Measurements from ENCODE around the gene CEP85.

The CEP85 gene

DNA sequence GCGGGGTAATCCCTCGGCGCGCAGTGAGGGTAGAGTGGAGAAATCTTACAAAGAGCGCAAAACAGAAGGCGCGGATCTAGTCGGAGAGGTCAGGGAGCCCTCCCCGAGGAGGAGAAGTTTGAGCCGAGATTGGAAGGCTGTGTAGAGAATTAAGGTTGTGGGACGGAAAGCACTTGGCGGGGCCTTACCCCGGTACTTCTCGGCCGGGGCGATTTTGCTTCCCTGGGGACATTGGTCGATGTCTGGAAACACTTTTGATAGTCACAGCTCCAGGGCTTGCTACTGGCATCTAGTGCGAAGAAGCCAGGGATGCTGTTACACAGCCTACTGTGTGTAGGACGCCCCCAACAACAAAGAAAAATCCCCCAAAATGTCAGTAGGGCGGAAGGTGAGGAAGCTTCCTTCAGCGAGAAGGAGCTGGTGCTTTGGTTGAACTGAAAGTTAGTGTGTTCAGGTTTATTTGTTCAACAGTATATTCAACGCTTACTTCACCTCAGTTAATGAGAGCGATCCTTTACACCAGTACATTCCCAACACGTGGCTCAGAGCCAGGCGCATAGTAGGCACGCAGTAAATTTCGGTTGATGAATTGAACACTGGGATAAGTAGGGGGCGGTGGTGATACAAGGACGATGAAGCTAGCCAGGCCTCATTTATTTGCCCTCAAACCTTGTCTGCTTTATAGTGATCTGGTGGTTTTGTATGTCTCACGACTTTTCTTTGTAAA lies 807 bp downstream of the CEP85 start:
- no peaks in the 10 kb centered on the region for H3K36me3 ChIP-seq (ENCODE audit: control insufficient read depth, insufficient read depth, low read length)
- peak overlapping the region; percentile 97 for H3K9ac ChIP-seq (ENCODE audit: low read length)
- H3K27ac ChIP-seq (ENCODE audit: low read depth, low read length) = peak overlapping the region; percentile 94
- H3K27me3 ChIP-seq (ENCODE audit: control insufficient read depth, insufficient read depth, low read length) = no peaks in the 10 kb centered on the region
- H3K4me1 ChIP-seq (ENCODE audit: control insufficient read depth, insufficient read depth, low read length) = peaks cover 3% of the 10 kb centered on the region
- H3K4me3 ChIP-seq (ENCODE audit: low read length) = peak overlapping the region; percentile 99

GRCh38 chr1:26237230-26237966 lies 3.4 kb downstream of the CEP85 start:
- no peak overlapping the region for H3K27ac ChIP-seq (ENCODE audit: low read depth, low read length)
- H3K36me3 ChIP-seq (ENCODE audit: control insufficient read depth, insufficient read depth, low read length) = no peaks in the 10 kb centered on the region
- peaks cover 3% of the 10 kb centered on the region for H3K4me1 ChIP-seq (ENCODE audit: control insufficient read depth, insufficient read depth, low read length)
- H3K9ac ChIP-seq (ENCODE audit: low read length) = no peak overlapping the region
- no peaks in the 10 kb centered on the region for H3K27me3 ChIP-seq (ENCODE audit: control insufficient read depth, insufficient read depth, low read length)
- H3K4me3 ChIP-seq (ENCODE audit: low read length) = no peak overlapping the region

DNA sequence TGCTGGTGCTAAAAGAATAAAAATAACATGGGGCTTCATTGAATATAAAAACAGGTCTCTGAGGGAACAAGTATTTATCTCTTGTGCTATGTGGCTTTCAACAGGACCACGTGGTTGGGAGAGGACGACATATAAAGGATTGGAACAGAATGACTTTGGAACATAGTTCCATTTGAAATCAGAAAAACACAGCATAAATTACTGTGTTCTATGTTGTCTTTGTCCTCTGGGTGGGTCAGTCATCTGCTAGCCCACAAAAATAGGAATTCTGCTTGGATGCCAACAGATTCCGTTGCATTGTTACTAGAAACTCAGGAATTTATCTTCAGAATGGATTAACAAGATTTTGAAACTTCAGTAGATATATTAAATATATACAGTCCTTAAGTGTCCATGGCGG lies 5.9 kb downstream of the CEP85 start:
- H3K9ac ChIP-seq (ENCODE audit: low read length) = no peak overlapping the region
- no peak overlapping the region for H3K27ac ChIP-seq (ENCODE audit: low read depth, low read length)
- H3K4me1 ChIP-seq (ENCODE audit: control insufficient read depth, insufficient read depth, low read length) = peaks cover under 1% of the 10 kb centered on the region
- H3K27me3 ChIP-seq (ENCODE audit: control insufficient read depth, insufficient read depth, low read length) = no peaks in the 10 kb centered on the region
- H3K36me3 ChIP-seq (ENCODE audit: control insufficient read depth, insufficient read depth, low read length) = peaks cover 3% of the 10 kb centered on the region
- H3K4me3 ChIP-seq (ENCODE audit: low read length) = no peak overlapping the region

- no peaks in the 10 kb centered on the region for H3K4me1 ChIP-seq (ENCODE audit: control insufficient read depth, insufficient read depth, low read length)
- no peak overlapping the region for H3K4me3 ChIP-seq (ENCODE audit: low read length)
- no peaks in the 10 kb centered on the region for H3K27me3 ChIP-seq (ENCODE audit: control insufficient read depth, insufficient read depth, low read length)
- no peak overlapping the region for H3K27ac ChIP-seq (ENCODE audit: low read depth, low read length)
- H3K9ac ChIP-seq (ENCODE audit: low read length) = no peak overlapping the region
- peaks cover 3% of the 10 kb centered on the region for H3K36me3 ChIP-seq (ENCODE audit: control insufficient read depth, insufficient read depth, low read length)
Measured at GRCh38 chr1:26252718-26253117, 18.7 kb downstream of the CEP85 start.

DNA sequence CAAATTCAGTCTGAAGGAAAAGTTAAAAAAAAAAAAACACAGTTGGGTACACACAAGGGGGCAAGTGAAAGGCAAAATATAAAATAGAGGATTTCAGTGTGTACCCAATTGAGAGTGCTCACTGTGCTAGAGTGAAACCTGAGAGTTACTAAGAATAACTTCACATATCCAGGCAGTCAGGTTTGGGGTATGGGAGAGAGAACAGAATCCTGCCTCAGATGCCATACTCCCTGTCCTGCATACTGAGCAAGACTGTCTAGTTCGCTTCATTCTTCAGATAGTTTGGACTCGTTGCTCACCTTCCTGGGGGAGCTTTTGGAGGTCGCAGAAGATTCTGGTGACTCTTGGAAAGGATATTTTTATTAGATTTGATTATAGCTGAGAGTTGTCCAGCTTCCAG lies 20.4 kb downstream of the CEP85 start:
- Histone ChIP-seq H3K27me3 (ENCODE audit: control insufficient read depth, insufficient read depth, low read length) (no peaks in the 10 kb centered on the region), H3K27ac (ENCODE audit: low read depth, low read length) (no peak overlapping the region), H3K9ac (ENCODE audit: low read length) (no peak overlapping the region), H3K4me3 (ENCODE audit: low read length) (no peak overlapping the region), H3K36me3 (ENCODE audit: control insufficient read depth, insufficient read depth, low read length) (peaks cover 6% of the 10 kb centered on the region), H3K4me1 (ENCODE audit: control insufficient read depth, insufficient read depth, low read length) (no peaks in the 10 kb centered on the region)

DNA sequence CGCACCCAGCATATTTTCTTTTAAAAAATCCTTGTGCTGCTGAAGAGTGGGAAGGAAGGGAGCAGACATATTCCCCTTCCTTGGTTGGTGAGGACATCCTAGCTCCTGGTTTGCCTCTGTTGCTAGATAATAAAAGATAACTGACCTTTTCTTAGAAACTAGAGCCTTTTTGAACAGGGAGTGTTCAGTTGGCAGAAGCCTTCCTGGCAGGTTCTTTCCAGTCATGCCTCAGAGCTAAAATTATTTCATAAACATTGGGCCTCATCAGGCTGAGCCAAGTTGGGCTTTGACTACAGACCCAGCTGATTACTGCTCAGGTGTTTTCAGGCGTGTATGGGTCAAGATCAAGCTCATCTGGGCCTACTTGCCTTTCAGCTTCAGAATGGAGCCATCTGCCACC lies 23.2 kb downstream of the CEP85 start:
- peaks cover 11% of the 10 kb centered on the region for H3K36me3 ChIP-seq (ENCODE audit: control insufficient read depth, insufficient read depth, low read length)
- H3K4me1 ChIP-seq (ENCODE audit: control insufficient read depth, insufficient read depth, low read length) = no peaks in the 10 kb centered on the region
- H3K9ac ChIP-seq (ENCODE audit: low read length) = no peak overlapping the region
- H3K4me3 ChIP-seq (ENCODE audit: low read length) = no peak overlapping the region
- H3K27me3 ChIP-seq (ENCODE audit: control insufficient read depth, insufficient read depth, low read length) = no peaks in the 10 kb centered on the region
- no peak overlapping the region for H3K27ac ChIP-seq (ENCODE audit: low read depth, low read length)

DNA sequence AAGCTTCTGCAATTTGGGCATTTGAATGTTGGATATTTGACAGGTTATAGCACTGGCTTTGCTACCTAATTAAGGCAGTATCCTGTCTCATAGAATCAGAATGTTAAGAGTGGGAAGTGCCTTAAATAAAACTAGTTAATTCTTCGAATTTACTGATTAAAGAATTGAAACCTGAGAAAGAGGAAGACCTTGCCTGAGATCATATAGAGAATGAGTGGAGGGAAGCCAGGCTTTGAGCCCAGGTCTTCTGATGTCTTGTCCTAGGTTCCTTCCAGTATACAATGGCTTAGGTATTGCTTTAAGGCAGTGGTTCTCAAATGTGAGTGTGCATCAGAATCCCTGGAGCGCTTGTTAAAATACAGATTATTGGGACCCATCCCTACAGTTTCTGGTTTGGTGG lies 25.0 kb downstream of the CEP85 start:
- Histone ChIP-seq H3K27ac (ENCODE audit: low read depth, low read length) (no peak overlapping the region), H3K9ac (ENCODE audit: low read length) (no peak overlapping the region), H3K4me1 (ENCODE audit: control insufficient read depth, insufficient read depth, low read length) (no peaks in the 10 kb centered on the region), H3K27me3 (ENCODE audit: control insufficient read depth, insufficient read depth, low read length) (no peaks in the 10 kb centered on the region), H3K36me3 (ENCODE audit: control insufficient read depth, insufficient read depth, low read length) (peaks cover 15% of the 10 kb centered on the region), H3K4me3 (ENCODE audit: low read length) (no peak overlapping the region)

GRCh38 chr1:26259578-26259977 lies 25.6 kb downstream of the CEP85 start:
- Histone ChIP-seq H3K36me3 (ENCODE audit: control insufficient read depth, insufficient read depth, low read length) (peaks cover 15% of the 10 kb centered on the region), H3K4me1 (ENCODE audit: control insufficient read depth, insufficient read depth, low read length) (no peaks in the 10 kb centered on the region), H3K27me3 (ENCODE audit: control insufficient read depth, insufficient read depth, low read length) (no peaks in the 10 kb centered on the region), H3K27ac (ENCODE audit: low read depth, low read length) (no peak overlapping the region), H3K9ac (ENCODE audit: low read length) (no peak overlapping the region), H3K4me3 (ENCODE audit: low read length) (no peak overlapping the region)

DNA sequence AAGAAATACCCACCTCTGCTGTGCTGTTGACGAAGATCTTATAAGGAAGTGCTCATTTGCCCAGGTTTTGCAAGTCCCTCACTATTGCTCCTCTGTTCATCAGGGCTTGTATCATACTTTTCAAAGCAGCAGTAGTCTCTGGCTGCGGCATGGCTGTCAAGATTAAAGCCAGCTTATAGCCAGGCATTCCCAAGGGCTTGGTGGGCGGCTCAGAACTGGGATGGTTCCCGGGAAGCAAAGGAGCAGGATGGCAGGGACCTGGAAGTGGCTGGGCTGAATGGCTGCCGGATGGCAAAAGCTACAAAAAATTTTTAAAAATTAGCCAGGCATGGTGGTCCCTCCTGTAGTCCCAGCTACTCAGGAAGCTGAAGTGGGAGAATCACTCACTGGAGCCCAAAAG lies 29.2 kb downstream of the CEP85 start:
- no peak overlapping the region for H3K9ac ChIP-seq (ENCODE audit: low read length)
- no peak overlapping the region for H3K4me3 ChIP-seq (ENCODE audit: low read length)
- H3K36me3 ChIP-seq (ENCODE audit: control insufficient read depth, insufficient read depth, low read length) = peaks cover 12% of the 10 kb centered on the region
- no peaks in the 10 kb centered on the region for H3K4me1 ChIP-seq (ENCODE audit: control insufficient read depth, insufficient read depth, low read length)
- no peak overlapping the region for H3K27ac ChIP-seq (ENCODE audit: low read depth, low read length)
- H3K27me3 ChIP-seq (ENCODE audit: control insufficient read depth, insufficient read depth, low read length) = no peaks in the 10 kb centered on the region

DNA sequence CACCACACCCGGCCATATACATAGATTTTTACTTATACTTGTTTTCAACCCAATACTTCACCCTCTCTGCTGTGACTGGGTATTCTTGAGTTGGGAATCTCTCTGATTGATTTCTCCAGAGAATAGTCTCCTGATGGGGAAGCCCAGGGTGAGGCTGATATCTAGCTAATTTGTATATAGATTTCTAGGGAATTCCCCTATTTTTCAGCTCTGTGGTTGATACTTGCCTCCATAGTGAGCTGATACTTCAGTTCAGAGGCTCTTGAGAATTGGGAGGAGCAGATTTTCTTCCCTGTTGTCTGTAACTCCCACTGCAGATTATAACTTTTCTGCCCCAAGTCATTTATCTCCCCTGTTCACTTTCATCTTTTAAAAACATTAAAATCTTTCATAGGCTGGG lies 31.4 kb downstream of the CEP85 start:
- no peaks in the 10 kb centered on the region for H3K27me3 ChIP-seq (ENCODE audit: control insufficient read depth, insufficient read depth, low read length)
- no peak overlapping the region for H3K9ac ChIP-seq (ENCODE audit: low read length)
- peaks cover 8% of the 10 kb centered on the region for H3K36me3 ChIP-seq (ENCODE audit: control insufficient read depth, insufficient read depth, low read length)
- no peak overlapping the region for H3K27ac ChIP-seq (ENCODE audit: low read depth, low read length)
- H3K4me3 ChIP-seq (ENCODE audit: low read length) = no peak overlapping the region
- H3K4me1 ChIP-seq (ENCODE audit: control insufficient read depth, insufficient read depth, low read length) = no peaks in the 10 kb centered on the region

DNA sequence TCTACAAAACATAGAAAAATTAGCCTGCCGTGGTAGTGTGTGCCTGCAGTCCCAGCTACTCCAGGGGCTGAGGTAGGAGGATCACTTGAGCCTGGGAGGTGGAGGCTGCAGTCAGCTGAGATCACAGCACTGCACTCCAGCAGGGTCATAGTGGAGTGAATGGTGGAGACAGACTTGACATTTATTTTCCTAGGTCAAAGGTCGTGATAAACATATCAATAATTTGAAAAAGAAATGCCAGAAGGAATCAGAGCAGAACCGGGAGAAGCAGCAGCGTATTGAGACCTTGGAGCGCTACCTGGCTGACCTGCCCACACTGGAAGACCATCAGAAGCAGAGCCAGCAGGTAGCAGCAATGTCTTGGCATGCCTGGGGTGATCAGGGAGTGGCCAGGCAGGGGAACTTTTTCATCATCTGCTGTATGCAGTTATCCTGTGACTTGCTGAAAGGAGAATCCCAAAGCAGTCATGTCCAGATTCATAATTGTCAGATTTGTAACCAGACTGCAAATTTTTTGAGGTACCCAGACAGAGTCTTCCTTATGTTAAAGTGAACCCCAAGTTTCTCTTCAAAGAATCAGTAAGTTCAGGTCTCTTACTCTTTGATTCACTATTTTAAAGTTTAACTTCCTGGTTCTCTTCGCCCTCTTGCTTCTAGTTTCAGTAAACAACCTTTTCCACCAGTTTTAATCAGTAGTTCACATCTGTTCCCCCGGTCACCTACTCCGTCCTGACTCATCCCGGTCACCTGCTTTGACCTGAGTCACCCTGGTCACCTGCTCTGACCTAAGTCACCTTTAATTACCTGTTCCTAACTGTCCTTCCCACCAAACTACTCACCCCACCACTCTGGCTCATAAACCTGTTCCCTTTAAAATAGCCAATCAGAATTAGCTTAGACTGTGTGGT lies 34.5 kb downstream of the CEP85 start:
- no peak overlapping the region for H3K27ac ChIP-seq (ENCODE audit: low read depth, low read length)
- H3K36me3 ChIP-seq (ENCODE audit: control insufficient read depth, insufficient read depth, low read length) = peaks cover 5% of the 10 kb centered on the region
- H3K4me3 ChIP-seq (ENCODE audit: low read length) = no peak overlapping the region

DNA sequence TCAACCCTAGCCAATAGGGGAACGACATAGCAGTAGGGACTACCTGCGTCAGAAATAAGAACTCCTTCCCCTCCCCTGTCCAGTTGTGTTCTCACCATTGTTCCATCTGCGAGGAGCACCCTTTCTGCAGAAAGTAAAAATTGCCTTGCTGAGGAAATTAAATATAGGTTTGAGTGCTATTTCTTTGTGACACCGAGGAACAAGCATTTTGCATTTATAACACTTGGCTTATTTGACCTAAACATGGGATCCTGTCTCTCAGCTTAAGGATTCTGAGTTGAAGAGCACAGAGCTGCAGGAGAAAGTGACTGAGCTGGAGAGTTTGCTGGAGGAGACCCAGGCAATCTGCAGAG lies 35.2 kb downstream of the CEP85 start:
- H3K4me1 ChIP-seq (ENCODE audit: control insufficient read depth, insufficient read depth, low read length) = no peaks in the 10 kb centered on the region
- H3K27ac ChIP-seq (ENCODE audit: low read depth, low read length) = no peak overlapping the region
- H3K36me3 ChIP-seq (ENCODE audit: control insufficient read depth, insufficient read depth, low read length) = peaks cover 5% of the 10 kb centered on the region
- H3K4me3 ChIP-seq (ENCODE audit: low read length) = no peak overlapping the region
- H3K27me3 ChIP-seq (ENCODE audit: control insufficient read depth, insufficient read depth, low read length) = no peaks in the 10 kb centered on the region
- no peak overlapping the region for H3K9ac ChIP-seq (ENCODE audit: low read length)

More for the DNA sequence above, 34.5 kb downstream of the CEP85 start:
- Histone ChIP-seq H3K9ac (ENCODE audit: low read length) (no peak overlapping the region), H3K4me1 (ENCODE audit: control insufficient read depth, insufficient read depth, low read length) (no peaks in the 10 kb centered on the region), H3K27me3 (ENCODE audit: control insufficient read depth, insufficient read depth, low read length) (no peaks in the 10 kb centered on the region)
